ENCODE data around the gene PTDSS2. TPM values are rescaled to one million over a fixed set of nuclear protein-coding genes. Genes with fewer than 3 reads are reported as not detected.
A peak's percentile ranks its signal among the peaks of the same experiment; 100 is the strongest.

Gene PTDSS2
- total and polyA plus RNA-seq, 2 of the 13 experiments (the other 11 are each of a cell fraction or from before 2014, with no cell fraction given) = 21.7 to 26.4 TPM

DNA sequence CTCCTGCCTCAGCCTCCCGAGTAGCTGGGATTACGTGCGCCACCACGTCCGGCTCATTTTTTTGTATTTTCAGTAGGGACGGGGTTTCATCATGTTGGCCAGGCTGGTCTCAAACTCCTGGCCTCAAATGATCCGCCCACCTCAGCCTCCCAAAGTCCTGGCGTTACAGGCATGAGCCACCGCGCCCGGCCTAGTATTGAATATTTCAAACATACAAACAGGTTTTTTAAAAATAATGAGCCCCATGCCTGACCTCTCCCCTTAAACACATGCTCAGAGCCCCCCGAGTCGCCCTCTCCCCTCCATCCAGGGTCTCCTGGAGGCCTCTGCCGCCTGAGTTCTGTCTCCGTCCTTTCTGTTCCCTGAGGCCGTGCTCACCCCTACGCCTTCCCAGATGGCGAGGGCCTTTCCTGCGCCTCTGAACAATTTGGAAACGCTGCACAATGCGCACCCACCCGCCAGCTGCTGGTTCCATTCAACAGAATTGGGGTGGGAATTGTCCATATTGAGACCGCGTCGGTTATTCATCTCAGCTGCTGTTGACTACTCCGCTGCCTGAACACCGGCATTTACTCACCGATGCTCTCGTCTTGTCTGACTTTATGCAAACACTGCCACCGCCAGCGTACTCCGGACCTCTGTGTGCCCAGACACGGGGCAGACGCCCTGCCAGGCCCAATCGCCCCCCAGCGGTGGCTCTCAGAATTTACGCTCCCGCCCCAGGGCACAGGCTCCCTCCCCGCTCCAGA, 70.5 kb downstream of the PTDSS2 start (continued):
- no peak for TF ChIP-seq BCLAF1 (IDR thresholded peaks at IDR 0.05)
- TF ChIP-seq YEATS4 (CRISPR knock-in tag; IDR thresholded peaks at IDR 0.05; ENCODE audit: borderline replicate concordance) = no peak
- TF ChIP-seq TGIF2 (CRISPR knock-in tag; IDR thresholded peaks at IDR 0.05) = no peak
- TF ChIP-seq ZNF512 (CRISPR knock-in tag; IDR thresholded peaks at IDR 0.05) = no peak
- TF ChIP-seq NFRKB (IDR thresholded peaks at IDR 0.05) = no peak
- TF ChIP-seq, protein P1, sequence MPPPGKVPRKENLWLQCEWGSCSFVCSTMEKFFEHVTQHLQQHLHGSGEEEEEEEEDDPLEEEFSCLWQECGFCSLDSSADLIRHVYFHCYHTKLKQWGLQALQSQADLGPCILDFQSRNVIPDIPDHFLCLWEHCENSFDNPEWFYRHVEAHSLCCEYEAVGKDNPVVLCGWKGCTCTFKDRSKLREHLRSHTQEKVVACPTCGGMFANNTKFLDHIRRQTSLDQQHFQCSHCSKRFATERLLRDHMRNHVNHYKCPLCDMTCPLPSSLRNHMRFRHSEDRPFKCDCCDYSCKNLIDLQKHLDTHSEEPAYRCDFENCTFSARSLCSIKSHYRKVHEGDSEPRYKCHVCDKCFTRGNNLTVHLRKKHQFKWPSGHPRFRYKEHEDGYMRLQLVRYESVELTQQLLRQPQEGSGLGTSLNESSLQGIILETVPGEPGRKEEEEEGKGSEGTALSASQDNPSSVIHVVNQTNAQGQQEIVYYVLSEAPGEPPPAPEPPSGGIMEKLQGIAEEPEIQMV (CRISPR knock-in tag; IDR thresholded peaks at IDR 0.05; ENCODE audit: low read depth) = peak; percentile 67; the same call in 1 of the 2 replicates
- TF ChIP-seq ZNF724P (CRISPR knock-in tag; IDR thresholded peaks at IDR 0.05; ENCODE audit: borderline replicate concordance) = no peak
- TF ChIP-seq HMG20B (CRISPR knock-in tag; conservative IDR thresholded peaks at IDR 0.05) = 0 out of 2 replicates have a peak, but pooled peaks have one; percentile 40
- TF ChIP-seq ZBTB40 (IDR thresholded peaks at IDR 0.05) = no peak
- TF ChIP-seq ZBTB40 (CRISPR knock-in tag; IDR thresholded peaks at IDR 0.05) = no peak
- TF ChIP-seq E2F5 (CRISPR knock-in tag; conservative IDR thresholded peaks at IDR 0.05) = no peak
